Transverse colon (tissue), 4 donors: Measurements from ENCODE around the gene DAB2IP.

Experiments used
- EP300 ChIP-seq: sonication (generic); formaldehyde crosslinking; IDR thresholded peaks from one replicate; pipeline ENCODE4 v1.6.1; 2017; ENCODE audit warnings: antibody characterized with exemption, low read depth
- POLR2AphosphoS5 ChIP-seq, 3 donors: sonication (generic); formaldehyde crosslinking; IDR thresholded peaks; one replicate each; pipeline ENCODE4 v1.6.1; 2016; ENCODE audit warnings: antibody characterized with exemption in 3 of 3
- TF ChIP-seq, protein P1 (sequence below), 5 experiments: fragments of 200-600 bp in 3 of 5; fragments of 450-650 bp in 2 of 5; sonication (generic) in 3 of 5; IDR thresholded peaks; 1 replicate in 2 of 5; 2 replicates in 3 of 5; pipeline ENCODE4 v1.5.1; 2016 to 2017; ENCODE audit warnings: antibody characterized with exemption in 5 of 5, inconsistent platforms in 3 of 5, mild to moderate bottlenecking in 2 of 5, moderate library complexity in 1 of 5

DNA sequence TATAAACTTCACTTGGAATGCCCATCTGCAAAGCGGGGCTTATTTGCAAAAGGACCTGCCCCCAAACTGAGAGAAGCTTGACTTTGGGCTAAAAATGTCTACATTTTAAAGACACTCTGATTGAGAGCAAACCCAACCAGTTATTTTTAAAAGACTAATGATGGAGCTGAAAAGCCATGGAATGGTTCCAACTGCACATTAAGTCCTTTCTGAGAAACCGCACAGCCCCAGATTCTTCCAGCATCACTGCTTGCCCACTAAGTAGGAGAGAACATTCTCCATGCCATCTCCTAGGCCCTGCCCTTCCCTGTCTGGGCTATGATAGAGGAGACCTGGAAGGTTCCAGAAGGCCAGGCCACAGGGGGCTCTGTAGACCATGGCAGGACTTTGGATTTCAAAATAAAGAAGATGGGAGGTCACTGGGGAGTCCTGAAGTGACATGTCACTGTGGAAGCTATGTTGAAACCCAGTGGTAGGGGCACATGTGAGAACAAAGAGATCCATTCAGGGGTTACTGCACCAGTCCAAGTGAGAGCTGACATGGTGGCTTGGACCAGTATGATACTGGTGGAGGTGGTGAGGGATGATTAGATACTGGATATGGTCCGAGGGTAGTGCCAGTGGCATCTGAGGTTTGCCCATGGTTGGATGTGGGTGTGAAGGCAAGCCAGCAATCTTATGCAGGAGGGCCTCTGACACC is 179.2 kb downstream of the DAB2IP start:
- no peak for TF ChIP-seq POLR2AphosphoS5 (IDR thresholded peaks at IDR 0.05)
- no peak for TF ChIP-seq EP300
- TF ChIP-seq, protein P1, sequence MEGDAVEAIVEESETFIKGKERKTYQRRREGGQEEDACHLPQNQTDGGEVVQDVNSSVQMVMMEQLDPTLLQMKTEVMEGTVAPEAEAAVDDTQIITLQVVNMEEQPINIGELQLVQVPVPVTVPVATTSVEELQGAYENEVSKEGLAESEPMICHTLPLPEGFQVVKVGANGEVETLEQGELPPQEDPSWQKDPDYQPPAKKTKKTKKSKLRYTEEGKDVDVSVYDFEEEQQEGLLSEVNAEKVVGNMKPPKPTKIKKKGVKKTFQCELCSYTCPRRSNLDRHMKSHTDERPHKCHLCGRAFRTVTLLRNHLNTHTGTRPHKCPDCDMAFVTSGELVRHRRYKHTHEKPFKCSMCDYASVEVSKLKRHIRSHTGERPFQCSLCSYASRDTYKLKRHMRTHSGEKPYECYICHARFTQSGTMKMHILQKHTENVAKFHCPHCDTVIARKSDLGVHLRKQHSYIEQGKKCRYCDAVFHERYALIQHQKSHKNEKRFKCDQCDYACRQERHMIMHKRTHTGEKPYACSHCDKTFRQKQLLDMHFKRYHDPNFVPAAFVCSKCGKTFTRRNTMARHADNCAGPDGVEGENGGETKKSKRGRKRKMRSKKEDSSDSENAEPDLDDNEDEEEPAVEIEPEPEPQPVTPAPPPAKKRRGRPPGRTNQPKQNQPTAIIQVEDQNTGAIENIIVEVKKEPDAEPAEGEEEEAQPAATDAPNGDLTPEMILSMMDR (IDR thresholded peaks at IDR 0.05), result no peak
